Activated CD8-positive, alpha-beta memory T cell treated with anti-CD3 and anti-CD28 coated beads for 4 hours (primary cell): Measurements from ENCODE around the gene CYP4F2.
"Not testable (repeated sequence)": the region's sequence is repeated elsewhere in the genome, so short reads cannot be mapped to it uniquely, and the experiment has no call there.

Experiments
- DNase-seq, 2 donors: peaks; one replicate each; pipeline ENCODE4 v3.0.0-alpha.2; 2020; ENCODE audit warnings: low read depth in 2 of 2

The CYP4F2 gene

DNA sequence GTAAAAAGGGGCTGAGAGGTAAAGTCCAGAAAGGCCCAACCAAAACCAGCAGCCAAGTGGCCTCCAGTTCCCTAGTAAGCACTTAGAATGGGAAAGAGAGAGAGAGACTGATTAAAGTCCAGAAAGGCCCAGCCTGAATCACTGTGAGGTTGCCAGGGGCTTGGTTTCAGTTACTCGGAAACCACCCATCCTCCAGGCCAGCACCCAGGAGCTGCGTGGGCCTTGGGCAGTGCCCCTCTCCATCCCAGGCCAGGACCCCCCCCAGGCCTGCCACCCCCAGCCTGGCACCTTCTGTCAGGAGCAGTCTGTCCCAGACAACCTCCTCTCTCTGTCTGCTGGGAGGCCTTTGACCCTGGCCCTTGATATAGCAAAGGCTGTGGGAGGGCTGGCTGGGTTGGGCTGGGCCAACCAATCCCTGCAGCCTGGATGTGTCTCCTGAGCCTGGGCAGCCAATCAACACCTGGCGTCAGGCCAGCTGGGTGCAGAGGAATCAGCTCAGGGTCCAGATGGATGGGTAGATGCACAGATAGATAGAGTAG is at the start of gene CYP4F2:
CYP4F2 (minus strand) TSS at position 337 of the 539 bp plus-strand sequence. CDS start 463 bp downstream, outside the sequence.
- no peak for DNase-seq

DNA sequence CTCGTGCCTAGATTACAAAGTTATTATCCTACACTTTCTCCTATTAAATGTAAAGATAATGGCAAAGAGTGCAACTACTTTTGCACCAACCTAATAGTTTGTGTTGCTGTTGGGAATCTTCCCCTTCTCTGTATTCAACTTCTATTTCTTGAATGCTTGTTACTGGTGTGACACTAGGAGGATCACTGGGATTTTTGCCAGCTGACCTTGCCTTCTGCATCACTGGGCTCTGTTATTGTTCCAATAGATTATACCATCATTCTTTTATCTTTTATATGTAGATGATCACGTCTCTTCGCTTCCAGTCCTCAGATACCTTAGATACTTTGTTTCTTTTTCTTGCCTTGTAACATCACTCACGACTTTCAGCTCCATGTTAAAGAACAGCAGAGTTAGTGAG is 47.4 kb upstream of the CYP4F2 start:
- DNase-seq = no peak

DNA sequence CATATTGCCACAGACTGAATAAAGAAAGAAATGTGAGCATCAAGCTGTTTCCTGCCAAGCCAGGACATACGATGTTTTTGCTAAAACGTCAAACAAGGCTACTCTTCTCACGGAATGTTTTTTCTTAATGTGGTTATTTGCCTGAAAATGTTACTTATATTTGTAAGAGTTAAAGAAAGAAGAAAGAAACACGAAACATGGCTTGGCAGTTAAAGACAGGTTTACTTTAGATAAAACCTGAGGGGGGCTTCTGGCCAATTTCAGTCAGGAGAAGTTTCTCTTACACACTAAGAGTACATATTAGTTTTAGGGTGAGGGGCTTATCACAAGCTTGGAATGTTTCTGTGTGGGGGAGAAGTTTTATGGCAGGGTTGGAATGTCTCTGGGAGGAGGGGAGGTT is 46.5 kb upstream of the CYP4F2 start:
- no peak for DNase-seq

GRCh38 chr19:15937771-15938170 is 39.9 kb upstream of the CYP4F2 start:
- DNase-seq = no peak

GRCh38 chr19:15936950-15937349 is 39.1 kb upstream of the CYP4F2 start:
- DNase-seq = no peak

- DNase-seq = no peak
Measured at GRCh38 chr19:15936173-15936572, 38.3 kb upstream of the CYP4F2 start.

- DNase-seq = no peak
Measured at GRCh38 chr19:15935167-15935702, 37.4 kb upstream of the CYP4F2 start.

DNA sequence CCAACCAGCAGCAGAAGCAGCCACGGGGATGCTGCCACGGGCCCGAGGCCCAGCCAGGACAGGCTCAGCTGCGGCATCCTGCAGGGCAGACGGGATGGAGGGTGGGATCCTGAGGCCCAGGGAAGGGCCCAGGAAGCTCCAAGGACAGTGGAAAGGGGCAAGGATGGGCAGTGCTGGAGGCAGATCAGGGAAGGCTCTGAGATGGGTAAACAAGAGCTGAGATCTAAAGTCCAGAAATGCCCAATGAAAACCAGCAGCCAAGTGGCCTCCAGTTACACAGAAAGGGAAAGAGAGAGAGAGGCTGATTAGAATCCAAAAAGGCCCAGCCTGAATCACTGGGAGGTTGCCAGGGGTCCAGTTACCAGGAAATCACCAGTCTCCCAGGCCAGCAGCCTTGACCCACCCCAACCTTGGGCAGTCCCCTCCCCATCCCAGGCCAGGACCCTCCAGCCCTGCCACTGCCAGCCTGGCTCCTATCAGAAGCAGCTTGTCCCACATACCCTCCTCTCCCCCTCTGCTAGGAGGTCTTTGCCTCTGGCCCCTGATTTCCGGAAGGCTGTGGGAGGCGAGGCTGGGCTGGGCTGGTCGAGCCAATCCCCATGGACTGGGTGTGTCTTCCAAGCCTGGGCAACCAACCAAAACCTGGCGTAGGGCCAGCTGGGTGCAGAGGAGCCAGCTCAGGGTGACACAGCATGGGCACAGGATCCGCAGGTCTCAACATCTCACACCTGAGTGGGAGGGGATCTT is 36.6 kb upstream of the CYP4F2 start, which contains the start of gene CYP4F11:
CYP4F11 (minus strand) TSS at position 198 of the 747 bp plus-strand sequence; CDS start at position 77, 121 bp downstream.
- no peak for DNase-seq

DNA sequence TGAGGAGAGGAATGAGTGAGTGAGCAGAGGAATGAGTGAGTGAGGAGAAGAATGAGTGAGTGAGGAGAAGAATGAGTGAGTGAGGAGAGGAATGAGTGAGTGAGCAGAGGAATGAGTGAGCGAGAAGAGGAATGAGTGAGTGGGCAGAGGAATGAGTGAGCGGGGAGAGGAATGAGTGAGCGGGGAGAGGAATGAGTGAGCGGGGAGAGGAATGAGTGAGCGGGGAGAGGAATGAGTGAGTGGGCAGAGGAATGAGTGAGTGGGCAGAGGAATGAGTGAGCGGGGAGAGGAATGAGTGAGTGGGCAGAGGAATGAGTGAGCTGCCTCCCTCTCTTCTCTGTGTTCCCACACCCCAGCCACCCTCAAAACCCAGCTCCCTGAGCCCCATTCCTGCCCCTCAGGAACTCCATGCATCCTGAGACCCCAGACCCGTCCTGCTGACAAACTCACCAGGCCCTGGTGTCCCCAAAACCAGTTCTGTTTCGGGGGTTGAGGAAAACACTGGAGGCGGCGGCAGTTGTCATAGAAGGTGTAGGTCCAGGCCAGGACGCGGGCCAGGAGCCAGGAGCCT is 36.0 kb upstream of the CYP4F2 start:
- DNase-seq = peak in 1 of 2 donors; percentile 2

GRCh38 chr19:15928321-15928720 is 30.4 kb upstream of the CYP4F2 start:
- DNase-seq = no peak

DNA sequence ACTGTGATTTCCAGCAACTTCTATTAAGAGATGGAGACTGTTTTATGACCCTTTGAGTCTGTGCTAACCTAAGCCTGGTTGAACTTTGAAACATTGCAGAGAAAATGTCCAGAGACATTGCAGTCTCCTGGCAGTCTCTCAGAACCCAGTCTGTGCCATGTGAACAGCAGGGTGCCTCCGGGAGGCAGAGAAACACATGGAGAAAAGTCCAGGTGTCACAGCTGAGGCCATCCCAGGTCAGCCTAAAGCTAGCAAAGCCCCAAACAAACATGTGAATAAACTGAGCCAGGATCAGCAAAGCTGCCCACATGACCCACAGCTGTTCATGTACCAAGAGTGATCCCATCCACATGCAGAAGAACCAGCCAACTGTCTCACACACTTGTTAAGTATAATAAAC is 28.6 kb upstream of the CYP4F2 start:
- DNase-seq = no peak

DNA sequence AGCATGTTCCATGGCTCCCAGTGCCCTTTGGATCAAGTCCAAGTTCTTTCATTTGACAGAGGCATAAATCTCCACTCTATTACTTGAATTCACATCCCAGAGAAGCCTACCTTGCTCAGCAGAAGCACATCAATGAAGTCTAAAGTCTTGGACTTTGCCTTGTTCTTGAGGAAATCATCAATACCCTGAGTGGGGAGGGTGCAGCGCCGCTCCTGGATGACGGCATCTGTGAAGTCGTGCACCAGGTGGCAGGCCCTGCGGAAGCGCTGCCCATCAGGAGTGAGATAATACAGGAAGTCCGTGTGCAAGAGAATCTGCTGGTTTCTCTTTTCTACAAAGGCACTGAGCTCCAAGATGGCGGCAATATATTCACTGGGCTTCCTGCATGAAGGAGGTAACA is 25.8 kb upstream of the CYP4F2 start:
- DNase-seq = no peak

GRCh38 chr19:15922021-15922420 is 24.1 kb upstream of the CYP4F2 start:
- no peak for DNase-seq

DNA sequence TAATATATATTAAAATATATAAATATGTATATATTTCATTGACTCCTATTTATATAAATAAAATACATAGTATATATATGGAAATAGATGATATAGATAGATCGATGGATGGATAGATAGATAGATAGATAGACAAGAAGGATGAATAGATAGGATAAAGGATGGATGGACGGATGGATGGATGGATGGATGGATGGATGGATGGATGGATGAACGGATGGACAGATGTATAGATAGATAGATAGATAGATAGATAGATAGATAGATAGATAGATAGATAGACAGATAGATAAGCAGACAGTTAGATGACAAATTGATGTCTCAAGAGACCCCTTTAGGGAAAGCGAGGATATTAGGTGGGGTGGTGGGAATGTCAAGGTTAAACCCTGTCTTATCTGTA is 21.4 kb upstream of the CYP4F2 start:
- DNase-seq = no peak

GRCh38 chr19:15915109-15915508 is 17.2 kb upstream of the CYP4F2 start:
- DNase-seq = no peak

- DNase-seq = no peak
Measured at GRCh38 chr19:15913830-15914229, 16.0 kb upstream of the CYP4F2 start.

GRCh38 chr19:15913384-15913783 is 15.5 kb upstream of the CYP4F2 start:
- DNase-seq = no peak

- no peak for DNase-seq
Measured at GRCh38 chr19:15911599-15912235, 13.8 kb upstream of the CYP4F2 start.

DNA sequence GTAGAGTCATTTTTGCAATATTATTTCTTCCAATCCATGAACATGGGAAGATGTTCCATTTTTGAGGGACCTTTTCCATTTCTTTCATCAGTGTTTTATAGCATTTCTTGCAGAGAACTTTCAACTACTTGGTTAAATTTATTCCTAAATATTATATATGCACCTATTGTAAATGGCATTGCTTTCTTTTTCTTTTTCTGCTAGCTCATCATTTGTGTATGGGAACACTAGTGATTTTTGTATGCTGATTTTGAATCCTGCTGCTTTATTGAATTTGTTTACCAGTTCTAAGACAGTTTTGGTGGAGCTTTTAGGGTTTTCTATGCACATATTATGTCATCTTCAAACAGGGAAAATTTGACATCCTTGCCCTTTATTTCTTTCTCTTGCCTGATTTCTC is 7.2 kb upstream of the CYP4F2 start:
- no peak for DNase-seq

DNA sequence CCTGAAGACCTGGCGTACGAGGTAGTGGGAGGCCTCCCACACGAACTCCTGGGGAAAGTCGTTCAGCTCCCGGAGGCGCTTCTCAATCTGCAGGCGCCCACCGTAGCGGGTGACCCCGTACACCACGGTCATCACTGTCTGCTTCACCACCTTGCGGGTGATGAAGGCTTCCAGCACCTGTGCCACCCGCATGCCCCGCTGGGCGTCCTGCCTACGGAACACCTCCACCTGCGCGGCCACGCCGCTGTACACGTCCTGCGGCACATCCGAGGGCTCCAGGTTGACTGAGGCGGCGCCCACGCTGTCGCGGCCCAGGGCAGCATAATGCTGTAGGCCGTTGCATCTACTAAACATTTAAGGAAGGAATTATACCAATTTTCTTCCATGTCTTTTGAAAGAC is 5.0 kb upstream of the CYP4F2 start:
- DNase-seq = not testable (repeated sequence)

- DNase-seq = no peak
Measured at GRCh38 chr19:15902254-15902653, 4.4 kb upstream of the CYP4F2 start.

DNA sequence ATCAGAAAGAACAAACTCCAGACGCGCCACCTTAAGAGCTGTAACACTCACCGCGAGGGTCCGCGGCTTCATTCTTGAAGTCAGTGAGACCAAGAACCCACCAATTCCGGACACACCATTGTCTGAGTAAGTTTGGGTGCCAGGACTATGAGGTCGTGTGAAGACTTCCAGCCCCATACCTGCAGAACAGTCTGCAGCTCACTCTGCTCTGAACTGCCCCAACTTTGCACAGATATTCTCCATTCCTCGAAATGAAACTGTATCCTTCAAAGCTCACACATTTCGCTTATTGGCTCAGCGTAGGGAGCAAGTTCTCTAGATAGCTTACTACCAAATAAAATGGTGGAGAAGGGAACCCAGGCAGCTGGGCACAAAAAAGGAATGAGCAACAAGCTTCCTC is 2.6 kb upstream of the CYP4F2 start:
- DNase-seq = no peak
